ENCODE results near the gene GIMAP8.

GIMAP8 gene

GRCh38 chr7:150450491-150451001 lies at the start of gene GIMAP8:
GIMAP8 (plus strand) TSS chr7:150450630; CDS start chr7:150466699, 16,069 bp downstream.
- peak; percentile 47 for DNase-seq (ENCODE audit: low spot score)
- peaks cover 34% of the 10 kb centered on the region for H3K36me3 Mint-ChIP-seq (ENCODE audit: low read depth)
- peaks cover 11% of the 10 kb centered on the region for H3K9me3 Mint-ChIP-seq
- peaks cover 48% of the 10 kb centered on the region for H3K4me1 Mint-ChIP-seq (ENCODE audit: low read depth)
- H3K4me3 Mint-ChIP-seq, result peak within 1 kb of the TSS; percentile 92
- no peaks in the 10 kb centered on the region for H3K27me3 Mint-ChIP-seq (ENCODE audit: low read depth)
- H3K27ac Mint-ChIP-seq, result peak within 1 kb of the TSS; percentile 95

- Mint-ChIP-seq H3K27me3 (ENCODE audit: low read depth) (no peaks in the 10 kb centered on the region), H3K4me1 (ENCODE audit: low read depth) (peaks cover 26% of the 10 kb centered on the region)
These were observed 49.5 kb upstream of the GIMAP8 start for GRCh38 chr7:150400788-150401423.

GRCh38 chr7:150401424-150401790 lies 49.0 kb upstream of the GIMAP8 start:
- peaks cover 31% of the 10 kb centered on the region for H3K4me1 Mint-ChIP-seq (ENCODE audit: low read depth)

More at GRCh38 chr7:150400788-150401423, 49.5 kb upstream of the GIMAP8 start:
- no peak for DNase-seq (ENCODE audit: low spot score)
- H3K36me3 Mint-ChIP-seq (ENCODE audit: low read depth), result peaks cover 2% of the 10 kb centered on the region
- no peak overlapping the region for H3K27ac Mint-ChIP-seq
- H3K4me3 Mint-ChIP-seq, result no peak overlapping the region
- H3K9me3 Mint-ChIP-seq, result no peaks in the 10 kb centered on the region

GRCh38 chr7:150401861-150402631 lies 48.4 kb upstream of the GIMAP8 start:
- peak overlapping the region; percentile 7 for H3K27ac Mint-ChIP-seq
- H3K4me3 Mint-ChIP-seq, result no peak overlapping the region
- H3K27me3 Mint-ChIP-seq (ENCODE audit: low read depth), result no peaks in the 10 kb centered on the region
- H3K4me1 Mint-ChIP-seq (ENCODE audit: low read depth), result peaks cover 37% of the 10 kb centered on the region
- H3K36me3 Mint-ChIP-seq (ENCODE audit: low read depth), result peaks cover 5% of the 10 kb centered on the region
- no peaks in the 10 kb centered on the region for H3K9me3 Mint-ChIP-seq
- no peak for DNase-seq (ENCODE audit: low spot score)

More at GRCh38 chr7:150401424-150401790, 49.0 kb upstream of the GIMAP8 start:
- H3K36me3 Mint-ChIP-seq (ENCODE audit: low read depth), result peaks cover 2% of the 10 kb centered on the region
- no peaks in the 10 kb centered on the region for H3K27me3 Mint-ChIP-seq (ENCODE audit: low read depth)
- no peak overlapping the region for H3K4me3 Mint-ChIP-seq
- H3K9me3 Mint-ChIP-seq, result no peaks in the 10 kb centered on the region
- DNase-seq (ENCODE audit: low spot score), result no peak
- H3K27ac Mint-ChIP-seq, result no peak overlapping the region

- Mint-ChIP-seq H3K9me3 (no peaks in the 10 kb centered on the region), H3K4me3 (no peak overlapping the region), H3K4me1 (ENCODE audit: low read depth) (peaks cover 39% of the 10 kb centered on the region), H3K36me3 (ENCODE audit: low read depth) (peaks cover 7% of the 10 kb centered on the region), H3K27me3 (ENCODE audit: low read depth) (no peaks in the 10 kb centered on the region), H3K27ac (peak overlapping the region; percentile 7)
- no peak for DNase-seq (ENCODE audit: low spot score)
These were observed 47.6 kb upstream of the GIMAP8 start for GRCh38 chr7:150402671-150403321.

- no peaks in the 10 kb centered on the region for H3K27me3 Mint-ChIP-seq (ENCODE audit: low read depth)
- H3K9me3 Mint-ChIP-seq, result no peaks in the 10 kb centered on the region
- peak overlapping the region; percentile 83 for H3K27ac Mint-ChIP-seq
- peaks cover 7% of the 10 kb centered on the region for H3K36me3 Mint-ChIP-seq (ENCODE audit: low read depth)
- peaks cover 41% of the 10 kb centered on the region for H3K4me1 Mint-ChIP-seq (ENCODE audit: low read depth)
- no peak for DNase-seq (ENCODE audit: low spot score)
- H3K4me3 Mint-ChIP-seq, result peak overlapping the region; percentile 91
These were observed 46.9 kb upstream of the GIMAP8 start for GRCh38 chr7:150403376-150404171.

- Mint-ChIP-seq H3K9me3 (no peaks in the 10 kb centered on the region), H3K36me3 (ENCODE audit: low read depth) (peaks cover 14% of the 10 kb centered on the region), H3K27ac (peak overlapping the region; percentile 83), H3K4me1 (ENCODE audit: low read depth) (peaks cover 47% of the 10 kb centered on the region), H3K4me3 (peak overlapping the region; percentile 91), H3K27me3 (ENCODE audit: low read depth) (no peaks in the 10 kb centered on the region)
- no peak for DNase-seq (ENCODE audit: low spot score)
These were observed 46.1 kb upstream of the GIMAP8 start for GRCh38 chr7:150404172-150404804.

- Mint-ChIP-seq H3K9me3 (no peaks in the 10 kb centered on the region), H3K4me3 (peak overlapping the region; percentile 91), H3K4me1 (ENCODE audit: low read depth) (peaks cover 47% of the 10 kb centered on the region), H3K27me3 (ENCODE audit: low read depth) (no peaks in the 10 kb centered on the region), H3K36me3 (ENCODE audit: low read depth) (peaks cover 16% of the 10 kb centered on the region), H3K27ac (peak overlapping the region; percentile 99)
- peak; percentile 81 for DNase-seq (ENCODE audit: low spot score)
These were observed 45.4 kb upstream of the GIMAP8 start for GRCh38 chr7:150404805-150405583.

- DNase-seq (ENCODE audit: low spot score), result peak; percentile 37
- H3K4me3 Mint-ChIP-seq, result peak overlapping the region; percentile 90
These were observed 44.7 kb upstream of the GIMAP8 start for GRCh38 chr7:150405584-150406311.

GRCh38 chr7:150406312-150406566 lies 44.2 kb upstream of the GIMAP8 start:
- H3K36me3 Mint-ChIP-seq (ENCODE audit: low read depth), result peaks cover 22% of the 10 kb centered on the region
- peak overlapping the region; percentile 90 for H3K4me3 Mint-ChIP-seq
- H3K9me3 Mint-ChIP-seq, result no peaks in the 10 kb centered on the region
- H3K27me3 Mint-ChIP-seq (ENCODE audit: low read depth), result no peaks in the 10 kb centered on the region
- H3K27ac Mint-ChIP-seq, result peak overlapping the region; percentile 99
- H3K4me1 Mint-ChIP-seq (ENCODE audit: low read depth), result peaks cover 42% of the 10 kb centered on the region
- no peak for DNase-seq (ENCODE audit: low spot score)

More at GRCh38 chr7:150405584-150406311, 44.7 kb upstream of the GIMAP8 start:
- Mint-ChIP-seq H3K27me3 (ENCODE audit: low read depth) (no peaks in the 10 kb centered on the region), H3K4me1 (ENCODE audit: low read depth) (peaks cover 46% of the 10 kb centered on the region), H3K27ac (peak overlapping the region; percentile 99), H3K9me3 (no peaks in the 10 kb centered on the region), H3K36me3 (ENCODE audit: low read depth) (peaks cover 19% of the 10 kb centered on the region)

- H3K4me3 Mint-ChIP-seq, result peak overlapping the region; percentile 90
- no peaks in the 10 kb centered on the region for H3K9me3 Mint-ChIP-seq
- peak overlapping the region; percentile 99 for H3K27ac Mint-ChIP-seq
- peak; percentile 31 for DNase-seq (ENCODE audit: low spot score)
- H3K4me1 Mint-ChIP-seq (ENCODE audit: low read depth), result peaks cover 40% of the 10 kb centered on the region
- peaks cover 24% of the 10 kb centered on the region for H3K36me3 Mint-ChIP-seq (ENCODE audit: low read depth)
- no peaks in the 10 kb centered on the region for H3K27me3 Mint-ChIP-seq (ENCODE audit: low read depth)
These were observed 43.6 kb upstream of the GIMAP8 start for GRCh38 chr7:150406567-150407421.

Measured in T-helper 2 cell treated with Interferon-gamma antibody and Interleukin-4, amounts not matched to agents 5 μg/mL and 100 μg/mL, for 36 hours (primary cell).